Kidney tubule cell (primary cell): ENCODE data around the gene VDR.
A peak's percentile ranks its signal among the peaks of the same experiment; 100 is the strongest.

Source experiments
- DNase-seq: peaks from one replicate; pipeline ENCODE4 v3.0.0-alpha.2; 2018; ENCODE audit warnings: low spot score

VDR gene

GRCh38 chr12:47892819-47893218 lies 12.0 kb downstream of the VDR start:
- peak; percentile 19 for DNase-seq

GRCh38 chr12:47891356-47891755 lies 13.4 kb downstream of the VDR start:
- DNase-seq, result no peak

DNA sequence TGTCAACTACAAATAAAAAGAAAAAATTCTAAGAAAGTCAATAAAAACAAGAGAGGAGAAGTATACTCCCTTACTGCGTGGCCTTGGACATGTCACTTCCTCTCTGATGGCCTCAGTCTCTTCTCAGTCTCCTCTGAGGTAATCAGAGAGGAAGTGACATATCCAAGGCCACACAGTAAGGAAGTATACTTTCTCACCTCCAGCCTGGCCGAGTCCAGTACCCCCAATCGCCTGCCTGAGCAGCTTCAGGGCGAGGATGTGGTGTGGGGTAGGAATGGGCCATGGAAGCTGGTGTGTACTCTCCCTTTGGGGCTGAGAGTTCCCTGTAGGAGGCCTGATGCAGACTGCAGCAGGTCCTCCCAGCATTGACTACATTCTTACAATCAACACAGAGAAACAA lies 15.8 kb downstream of the VDR start:
- no peak for DNase-seq

GRCh38 chr12:47888153-47888819 lies 16.5 kb downstream of the VDR start:
- no peak for DNase-seq

GRCh38 chr12:47887529-47887928 lies 17.3 kb downstream of the VDR start:
- no peak for DNase-seq

DNA sequence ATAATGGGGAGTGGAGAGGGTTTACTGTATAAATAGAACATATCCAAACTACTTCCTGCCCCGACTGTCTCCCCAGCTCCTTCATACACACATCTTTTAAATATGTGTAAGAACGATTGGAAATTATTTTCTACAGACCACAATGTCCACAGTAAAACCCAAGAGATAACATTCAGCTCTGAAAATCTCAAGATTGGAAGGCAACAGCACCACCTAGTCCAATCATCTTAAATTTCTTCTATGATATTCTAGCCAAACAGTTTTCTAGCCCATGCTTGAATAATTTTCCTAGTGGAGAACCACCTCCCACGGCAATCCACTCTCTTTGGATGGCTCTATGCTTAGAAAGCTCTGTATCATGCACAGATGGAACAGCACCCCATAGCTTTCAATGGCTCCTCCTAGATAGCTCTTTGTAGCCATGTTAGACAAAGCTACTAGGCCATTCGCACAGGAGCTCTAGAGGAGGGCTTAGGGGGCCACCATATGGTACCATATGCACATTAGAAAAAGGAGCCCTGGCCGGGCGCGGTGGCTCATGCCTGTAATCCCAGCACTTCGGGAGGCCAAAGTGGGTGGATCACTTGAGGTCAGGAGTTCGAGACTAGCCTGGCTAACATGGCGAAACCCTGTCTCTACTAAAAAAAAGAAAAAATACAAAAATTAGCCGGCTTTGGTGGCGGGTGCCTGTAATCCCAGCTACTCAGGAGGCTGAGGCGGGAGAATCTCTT lies 18.1 kb downstream of the VDR start:
- no peak for DNase-seq

DNA sequence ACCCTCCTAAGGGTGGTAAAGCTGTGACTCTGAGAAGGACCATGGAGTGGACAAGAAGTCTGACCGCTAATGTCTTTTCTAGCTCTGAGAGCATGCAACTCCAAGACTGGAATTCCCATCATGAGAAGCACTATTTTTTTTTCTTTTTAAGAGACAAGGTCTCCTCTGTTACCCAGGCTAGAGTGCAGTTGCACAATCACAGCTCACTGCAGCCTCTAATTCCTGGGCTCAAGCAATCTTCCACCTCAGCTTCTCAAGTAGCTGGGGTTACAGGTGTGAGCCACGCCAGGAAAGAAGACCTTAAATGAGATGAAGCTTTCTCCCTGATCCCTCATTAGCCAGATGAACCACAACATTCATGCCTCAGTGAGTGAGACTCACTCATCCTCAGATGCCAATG lies 19.2 kb downstream of the VDR start:
- peak; percentile 10 for DNase-seq

DNA sequence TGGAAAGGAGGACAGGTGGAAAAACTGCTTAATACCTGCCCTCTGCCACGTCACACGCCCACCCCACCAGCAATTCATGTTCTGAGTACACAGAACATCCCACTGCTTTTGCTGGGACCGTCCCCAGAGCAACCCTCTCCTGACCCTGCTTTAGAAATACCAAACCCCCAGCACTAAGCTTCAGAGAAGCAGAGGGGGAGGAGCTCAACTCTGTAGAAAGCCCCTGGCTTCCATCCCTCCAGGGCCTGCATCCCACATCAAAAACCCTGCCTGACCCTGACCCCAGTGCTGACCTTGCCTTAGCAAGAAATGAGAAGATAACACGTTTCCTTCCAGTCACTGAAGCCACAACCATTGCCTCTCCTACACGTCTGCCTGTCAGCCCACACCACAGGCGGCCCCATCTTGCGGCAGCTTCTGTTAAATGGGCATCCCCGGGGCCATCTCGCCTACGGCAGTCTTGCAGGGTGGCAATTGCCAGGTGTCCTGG lies 19.7 kb downstream of the VDR start:
- no peak for DNase-seq

GRCh38 chr12:47884501-47884900 lies 20.3 kb downstream of the VDR start:
- DNase-seq, result no peak

DNA sequence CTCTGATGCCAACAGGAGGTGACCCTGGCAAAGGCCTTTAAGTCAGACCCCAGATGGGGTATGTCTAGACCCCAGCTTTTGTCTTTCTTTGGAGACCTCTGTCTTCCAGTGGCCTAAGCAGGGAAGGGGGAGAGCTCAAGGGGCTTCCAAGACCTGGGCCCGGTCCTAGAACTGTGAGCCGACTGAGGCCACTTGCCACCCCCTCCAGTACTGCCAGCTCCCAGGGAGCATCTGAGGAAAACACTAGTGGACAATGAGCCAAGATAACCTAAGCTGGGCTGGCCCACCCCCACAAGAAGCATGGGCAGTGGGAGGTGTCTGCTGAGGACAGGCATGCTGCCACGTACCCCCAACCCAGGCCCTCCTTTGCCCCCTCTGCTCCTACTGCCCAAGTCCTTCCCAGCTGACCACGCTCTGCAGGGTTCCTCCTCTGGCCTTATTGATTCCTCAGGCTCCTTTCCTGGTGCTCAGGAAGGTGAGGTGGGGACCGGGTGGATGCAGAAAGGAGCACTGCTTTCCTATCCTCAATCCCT lies 21.1 kb downstream of the VDR start:
- no peak for DNase-seq

DNA sequence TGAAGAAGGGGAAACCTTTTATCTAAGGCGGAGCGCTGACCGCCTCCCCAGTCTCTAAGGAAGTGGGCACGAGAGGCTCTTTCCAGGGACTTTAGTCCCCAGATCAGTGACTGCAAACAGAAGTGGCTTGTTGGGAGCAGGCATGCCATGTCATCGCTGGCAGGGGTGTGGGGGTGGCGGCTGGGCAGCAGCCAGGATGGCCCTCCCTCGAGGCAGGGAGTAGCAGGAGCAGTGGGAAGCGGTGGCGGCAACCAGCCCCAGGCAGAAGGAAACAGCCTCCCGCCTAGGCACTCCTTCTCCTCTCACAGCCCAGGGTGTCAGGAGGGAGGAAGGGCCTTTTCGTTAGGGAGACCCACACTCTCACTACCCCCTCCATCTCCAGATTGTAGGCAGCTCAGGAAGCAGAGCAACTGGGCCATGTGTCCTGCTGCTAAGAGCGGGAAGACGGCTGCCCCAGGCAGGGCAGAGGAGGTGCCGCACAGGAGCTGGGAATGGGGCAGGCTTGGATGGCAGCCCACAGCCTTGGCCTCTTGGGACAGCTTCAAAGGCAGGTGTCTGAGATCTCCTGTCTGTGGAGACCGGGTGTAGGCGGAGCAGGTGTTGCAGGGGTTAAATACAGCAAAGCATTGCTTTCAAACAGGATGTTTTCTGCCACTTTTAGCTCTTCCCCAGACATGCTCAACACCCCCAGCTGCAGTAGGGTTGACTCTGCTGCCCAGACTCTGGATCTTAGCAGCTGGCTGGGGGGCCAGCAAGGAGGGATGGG lies 21.8 kb downstream of the VDR start:
- peak; percentile 24 for DNase-seq

- peak; percentile 95 for DNase-seq
Observed at GRCh38 chr12:47881826-47882427, 22.9 kb downstream of the VDR start.

- no peak for DNase-seq
Observed at GRCh38 chr12:47881051-47881450, 23.7 kb downstream of the VDR start.

GRCh38 chr12:47878918-47879481 lies 25.8 kb downstream of the VDR start:
- no peak for DNase-seq

GRCh38 chr12:47878293-47878917 lies 26.4 kb downstream of the VDR start:
- DNase-seq, result no peak

DNA sequence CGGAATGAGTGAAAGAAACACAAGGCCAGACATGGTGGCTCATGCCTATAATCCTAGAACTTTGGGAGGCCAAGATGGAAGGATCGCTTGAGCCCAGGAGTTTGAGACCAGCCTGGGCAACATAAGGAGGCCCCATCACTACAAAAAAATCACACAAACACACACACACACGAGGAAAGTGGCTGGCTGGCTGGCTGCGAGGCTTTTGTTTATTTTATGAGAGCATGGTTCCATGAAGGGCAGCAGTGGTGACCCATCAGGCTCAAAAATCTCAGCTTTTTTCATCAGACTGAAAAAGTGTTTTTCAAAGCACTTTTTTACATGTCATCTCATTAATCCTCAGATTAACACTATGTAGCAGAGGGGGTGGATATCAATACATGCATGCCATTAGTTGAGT lies 27.7 kb downstream of the VDR start:
- DNase-seq, result no peak

GRCh38 chr12:47876440-47876960 lies 28.3 kb downstream of the VDR start:
- peak; percentile 62 for DNase-seq

GRCh38 chr12:47875746-47876439 lies 28.9 kb downstream of the VDR start:
- DNase-seq, result no peak

GRCh38 chr12:47874316-47874715 lies 30.5 kb downstream of the VDR start:
- DNase-seq, result no peak

DNA sequence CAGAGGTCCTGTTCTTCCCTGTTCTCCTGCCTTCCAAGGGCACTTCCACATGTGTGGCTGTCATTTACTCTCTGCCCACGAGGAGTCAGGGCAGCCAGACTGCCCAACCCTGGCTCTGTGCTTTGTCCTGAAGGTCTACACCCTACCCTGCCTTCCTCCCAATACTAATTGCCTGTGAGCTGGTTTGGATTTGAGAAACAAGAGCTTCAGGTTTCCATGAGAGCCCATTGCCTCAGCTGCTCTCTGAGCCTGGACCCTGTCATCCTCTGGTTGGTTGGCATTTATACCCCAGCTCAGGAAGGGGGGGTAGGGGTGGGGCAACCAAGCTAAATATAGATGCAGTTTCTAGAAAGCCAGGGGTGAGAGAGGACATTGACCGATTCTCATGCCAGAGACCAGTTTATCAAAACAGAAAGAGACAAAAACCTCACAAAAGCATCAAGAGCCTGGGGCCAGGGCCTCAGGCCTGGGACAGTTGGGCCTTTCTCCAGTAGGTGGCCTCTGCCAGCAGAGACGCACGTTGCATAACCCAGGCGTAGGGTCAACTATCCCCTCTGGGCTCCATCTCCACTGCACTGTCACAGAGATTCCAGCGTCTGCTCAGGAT lies 34.5 kb downstream of the VDR start:
- DNase-seq, result peak; percentile 28
